IMR-90 (cell line): ENCODE results near the gene TSC22D3.

ENCODE experiments used
- CEBPB ChIP-seq: IDR thresholded peaks from 2 replicates; pipeline ENCODE4 v1.6.1; 2012; ENCODE audit warnings: low read depth, low read length, improper control_type of control experiment
- CTCF ChIP-seq: conservative IDR thresholded peaks from 2 replicates; pipeline ENCODE4 v1.5.1; 2012; ENCODE audit warnings: mild to moderate bottlenecking, low read depth, low read length, improper control_type of control experiment
- MAFK ChIP-seq: IDR thresholded peaks from 2 replicates; pipeline ENCODE4 v1.6.1; 2012; ENCODE audit warnings: low read depth, low read length, improper control_type of control experiment
- MXI1 ChIP-seq: IDR thresholded peaks from 2 replicates; pipeline ENCODE4 v1.6.1; 2012; ENCODE audit warnings: low read depth, mild to moderate bottlenecking, low read length, moderate library complexity, borderline replicate concordance
- NFE2L2 ChIP-seq: fragments of 150-350 bp; IDR thresholded peaks from 2 replicates; pipeline ENCODE4 v1.6.1; 2016; ENCODE audit warnings: low read depth, mild to moderate bottlenecking, low read length
- POLR2A ChIP-seq: IDR thresholded peaks from 2 replicates; pipeline ENCODE4 v1.6.1; 2012; ENCODE audit warnings: mild to moderate bottlenecking, low read depth, low read length
- RAD21 ChIP-seq: IDR thresholded peaks from 2 replicates; pipeline ENCODE4 v1.6.1; 2012; ENCODE audit warnings: low read length, improper control_type of control experiment
- RCOR1 ChIP-seq: IDR thresholded peaks from 2 replicates; pipeline ENCODE4 v1.6.1; 2012; ENCODE audit warnings: mild to moderate bottlenecking, low read length, improper control_type of control experiment; ENCODE audit not compliant: insufficient replicate concordance
- RFX5 ChIP-seq: IDR thresholded peaks from 2 replicates; pipeline ENCODE4 v1.8.0; 2012; ENCODE audit warnings: low read depth, mild to moderate bottlenecking, low read length, moderate library complexity
- SMC3 ChIP-seq: fragments of 150-350 bp; IDR thresholded peaks from 2 replicates; pipeline ENCODE4 v1.6.1; 2016; ENCODE audit warnings: low read depth, mild to moderate bottlenecking, antibody characterized with exemption, low read length, moderate library complexity
- TF ChIP-seq, protein P1 (sequence below): fragments of 150-350 bp; IDR thresholded peaks from 2 replicates; pipeline ENCODE4 v1.6.1; 2017; ENCODE audit warnings: mild to moderate bottlenecking, antibody characterized with exemption, low read length, low read depth

- TF ChIP-seq SMC3, result no peak
- no peak for TF ChIP-seq CTCF
- TF ChIP-seq CEBPB, result no peak
- no peak for TF ChIP-seq RFX5
- no peak for TF ChIP-seq RAD21
- TF ChIP-seq POLR2A, result no peak
- no peak for TF ChIP-seq MXI1
- TF ChIP-seq, protein P1, sequence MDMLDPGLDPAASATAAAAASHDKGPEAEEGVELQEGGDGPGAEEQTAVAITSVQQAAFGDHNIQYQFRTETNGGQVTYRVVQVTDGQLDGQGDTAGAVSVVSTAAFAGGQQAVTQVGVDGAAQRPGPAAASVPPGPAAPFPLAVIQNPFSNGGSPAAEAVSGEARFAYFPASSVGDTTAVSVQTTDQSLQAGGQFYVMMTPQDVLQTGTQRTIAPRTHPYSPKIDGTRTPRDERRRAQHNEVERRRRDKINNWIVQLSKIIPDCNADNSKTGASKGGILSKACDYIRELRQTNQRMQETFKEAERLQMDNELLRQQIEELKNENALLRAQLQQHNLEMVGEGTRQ, result no peak
- TF ChIP-seq MAFK, result no peak
- no peak for TF ChIP-seq NFE2L2
- no peak for TF ChIP-seq RCOR1
These were observed 47.1 kb downstream of the TSC22D3 start for GRCh38 chrX:107728371-107729099.
